Adrenal gland (tissue), 12 donors: ENCODE results near the gene C11orf86. TPM values are rescaled to one million over a fixed set of nuclear protein-coding genes. Genes with fewer than 3 reads are reported as not detected.
A peak's percentile ranks its signal among the peaks of the same experiment; 100 is the strongest.
"Not testable (repeated sequence)": the region's sequence is repeated elsewhere in the genome, so short reads cannot be mapped to it uniquely, and the experiment has no call there.

ENCODE experiments used
- DNase-seq, 7 donors: peaks; one replicate each; pipeline ENCODE4 v3.0.0-alpha.2; 2019 to 2020
- H3K27ac ChIP-seq, 5 donors: fragments of 200-600 bp; sonication (generic) in 4 of 5; 1 replicate in 3 of 5; 2 replicates in 2 of 5; pipeline versions ENCODE4 v1.5.1 to v1.8.0; 2016 to 2020; ENCODE audit warnings: mild to moderate bottlenecking in 1 of 5
- H3K27me3 ChIP-seq: fragments of 200-600 bp; 2 replicates; pipeline ENCODE4 v1.8.0; 2021
- H3K36me3 ChIP-seq, 2 donors: fragments of 200-600 bp; replicated peaks in 1 of 2; 1 replicate in 1 of 2; 2 replicates in 1 of 2; pipeline versions ENCODE4 v1.5.1 to v1.8.0; 2018 to 2022
- H3K4me1 ChIP-seq, 2 donors: fragments of 200-600 bp; replicated peaks in 1 of 2; 1 replicate in 1 of 2; 2 replicates in 1 of 2; pipeline versions ENCODE4 v1.5.1 to v1.8.0; 2018 to 2021
- H3K4me3 ChIP-seq, 4 donors: fragments of 200-600 bp; sonication (generic) in 3 of 4; one replicate each; pipeline ENCODE4 v1.5.1; 2016 to 2018
- H3K9me3 ChIP-seq, 3 donors: fragments of 200-600 bp; sonication (generic) in 1 of 3; replicated peaks in 1 of 3; 1 replicate in 2 of 3; 2 replicates in 1 of 3; pipeline versions ENCODE4 v1.5.1 to v1.8.0; 2016 to 2021
- CTCF ChIP-seq, 6 experiments: fragments of 450-650 bp in 4 of 6; fragments of 200-600 bp in 2 of 6; sonication (generic) in 1 of 6; IDR thresholded peaks; 1 replicate in 5 of 6; 2 replicates in 1 of 6; pipeline versions ENCODE4 v1.5.1 to v1.8.0; 2016 to 2021; ENCODE audit warnings: antibody characterized with exemption in 6 of 6, mild to moderate bottlenecking in 2 of 6, moderate library complexity in 1 of 6
- POLR2A ChIP-seq, 2 donors: fragments of 450-650 bp; IDR thresholded peaks; one replicate each; pipeline ENCODE4 v1.6.1; 2017; ENCODE audit warnings: antibody characterized with exemption in 2 of 2, mild to moderate bottlenecking in 2 of 2, moderate library complexity in 1 of 2
- WGBS, 4 donors: extraction: QIAGEN DNeasy Blood & Tissue Kit in 2 of 4; methylation state at CpG; one replicate each; pipeline versions ENCODE4 v1.1.5 to v1.1.7; 2013 to 2017; 5-methylcytosine and 5-hydroxymethylcytosine counted together
- intact Hi-C, 2 donors: fragments of 100-400 bp; cut with DNase I; formaldehyde crosslinking; loops; one replicate each; pipeline versions ENCODE4 v1.14.1 to v1.15.0; 2022 to 2023
- polyA plus RNA-seq, 3 donors: library from polyadenylated mRNA; stranded (reverse); fragments of 200-250 nt in 2 of 3; fragments of 350-450 nt in 1 of 3; fragmentation: Illumina TruSeq in 1 of 3; extraction: RNeasy Lipid Tissue Mini Kit (QIAGEN cat#74804) in 1 of 3; gene quantifications; one replicate each; pipeline ENCODE4 v1.2.3, GENCODE V29; 2013 to 2014
- total RNA-seq, 9 donors: library from RNA; depleted of rRNA in 4 of 9; stranded (reverse); fragments of >200 nt in 4 of 9; fragments of 120-200 nt in 1 of 9; fragmentation: NEBNext Ultra II Directional in 1 of 9; extraction: Animal tissue kit (Norgen Biotek cat#: 25700) in 1 of 9; gene quantifications; one replicate each; pipeline versions ENCODE4 v1.1.0 to v1.2.4, GENCODE V29; 2013 to 2023
- donor health status: healthy with polysubstance abuse.
- donor health status: Bipolar disorder and iron deficiency.
- donor health status: DM: yes; HTN: yes; CAD: no.
- donor health status: DM: no; HTN: no; CAD: no.
- donor health status: DM: no; HTN: no; CAD: no.
- donor health status: DM: yes; HTN: yes; CAD: no.

The C11orf86 gene
- total and polyA plus RNA-seq, 12 donors = 0.25 to 29.9 (median 1.00) TPM; not detected in 1

DNA sequence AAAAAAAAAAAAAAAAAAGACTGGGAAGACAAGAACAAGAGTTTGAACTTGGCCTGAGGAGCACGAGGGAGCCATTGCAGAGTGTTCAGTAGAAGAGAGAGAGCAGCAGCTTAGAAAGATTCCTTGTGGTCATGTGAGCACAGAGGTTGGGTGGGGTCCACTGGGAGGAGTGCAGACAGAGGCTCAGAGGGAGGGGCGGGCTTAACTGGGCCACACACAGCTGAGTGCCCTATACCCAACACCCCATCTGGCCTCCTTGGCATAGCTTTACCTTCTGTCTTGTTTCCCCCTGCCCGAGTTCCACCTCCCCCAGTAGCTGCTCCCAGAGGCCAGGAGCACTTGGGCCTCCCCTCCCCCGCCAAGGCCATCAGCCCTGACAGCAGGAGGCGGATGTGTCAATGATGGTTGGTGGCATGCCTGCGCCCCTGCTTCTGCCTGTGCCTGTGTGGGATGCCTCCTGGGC is 12.1 kb downstream of the C11orf86 start:
- no peaks in the 10 kb centered on the region for H3K27me3 ChIP-seq
- intact Hi-C loops = no loop called here
- no peak for TF ChIP-seq CTCF (IDR thresholded peaks at IDR 0.05)
- TF ChIP-seq POLR2A (IDR thresholded peaks at IDR 0.05) = no peak
- H3K36me3 ChIP-seq = no peaks in the 10 kb centered on the region
- H3K4me1 ChIP-seq = peaks cover 0 to 2% of the 10 kb centered on the region in 2 donors
- WGBS, 4 donors = 58 to 74% (median 67%) methylated on average over 6 of the region's 6 CpGs
- no peak overlapping the region for H3K4me3 ChIP-seq
- peak in 3 of 7 donors; percentile 59 to 67 (median 59) for DNase-seq
- no peak overlapping the region for H3K27ac ChIP-seq
- H3K9me3 ChIP-seq = no peaks in the 10 kb centered on the region

GRCh38 chr11:66987924-66988637 is 13.0 kb downstream of the C11orf86 start:
- no peaks in the 10 kb centered on the region for H3K36me3 ChIP-seq
- H3K4me3 ChIP-seq = no peak overlapping the region
- no peak for DNase-seq
- 81 to 91% (median 88%) methylated on average over 13 of the region's 13 CpGs for WGBS, 4 donors
- H3K4me1 ChIP-seq = no peaks in the 10 kb centered on the region
- H3K27ac ChIP-seq = no peak overlapping the region
- H3K9me3 ChIP-seq = no peaks in the 10 kb centered on the region
- TF ChIP-seq POLR2A (IDR thresholded peaks at IDR 0.05) (no peak), CTCF (IDR thresholded peaks at IDR 0.05) (no peak)
- intact Hi-C loops = no loop called here
- H3K27me3 ChIP-seq = no peaks in the 10 kb centered on the region

DNA sequence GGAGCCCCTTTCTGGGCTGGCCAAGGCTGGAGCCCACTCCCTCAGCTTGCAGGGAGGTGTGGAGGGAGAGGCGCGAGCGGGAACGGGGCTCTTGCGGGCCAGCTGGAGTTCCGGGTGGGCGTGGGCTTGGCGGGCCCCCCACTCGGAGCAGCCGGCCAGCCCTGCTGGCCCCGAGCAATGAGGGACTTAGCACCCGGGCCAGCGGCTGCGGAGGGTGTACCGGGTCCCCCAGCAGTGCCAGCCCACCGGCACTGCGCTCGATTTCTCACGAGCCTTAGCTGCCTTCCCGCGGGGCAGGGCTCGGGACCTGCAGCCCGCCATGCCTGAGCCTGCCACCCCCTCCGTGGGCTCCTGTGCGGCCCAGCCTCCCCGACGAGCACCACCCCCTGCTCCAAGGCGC is 13.6 kb downstream of the C11orf86 start:
- H3K36me3 ChIP-seq, H3K4me1 ChIP-seq, H3K4me3 ChIP-seq, intact Hi-C loops, H3K9me3 ChIP-seq, DNase-seq, H3K27me3 ChIP-seq, H3K27ac ChIP-seq: not testable (repeated sequence)
- 94 to 97% methylated on average over 28 of the region's 28 CpGs; no CpG with 5 or more reads in 2 of the 4 donors for WGBS, 4 donors

DNA sequence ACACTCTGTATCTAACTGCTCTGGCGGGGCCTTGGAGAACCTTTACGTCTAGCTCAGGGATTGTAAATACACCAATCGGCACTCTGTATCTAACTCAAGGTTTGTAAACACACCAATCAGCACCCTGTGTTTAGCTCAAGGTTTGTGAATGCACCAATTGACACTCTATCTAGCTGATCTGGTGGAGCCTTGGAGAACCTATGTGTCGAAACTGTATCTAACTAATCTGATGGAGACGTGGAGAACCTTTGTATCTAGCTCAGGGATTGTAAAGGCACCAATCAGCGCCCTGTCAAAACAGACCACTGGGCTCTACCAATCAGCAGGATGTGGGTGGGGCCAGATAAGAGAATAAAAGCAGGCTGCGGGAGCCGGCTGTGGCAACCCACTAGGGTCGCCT is 14.3 kb downstream of the C11orf86 start:
- H3K9me3 ChIP-seq, H3K27ac ChIP-seq, H3K36me3 ChIP-seq, H3K27me3 ChIP-seq, H3K4me1 ChIP-seq, DNase-seq, H3K4me3 ChIP-seq, intact Hi-C loops: not testable (repeated sequence)
- WGBS, 4 donors = 81 to 89% (median 84%) methylated on average over 9 of the region's 9 CpGs

- TF ChIP-seq POLR2A (IDR thresholded peaks at IDR 0.05) = no peak
- TF ChIP-seq CTCF (IDR thresholded peaks at IDR 0.05) = no peak
Observed at GRCh38 chr11:66992041-66992440, 16.9 kb downstream of the C11orf86 start.

More at GRCh38 chr11:66992041-66992440, 16.9 kb downstream of the C11orf86 start:
- intact Hi-C loops = no loop called here
- no peaks in the 10 kb centered on the region for H3K9me3 ChIP-seq
- no peak for DNase-seq
- H3K4me3 ChIP-seq = no peak overlapping the region
- no peak overlapping the region for H3K27ac ChIP-seq
- WGBS, 4 donors = 66 to 81% (median 79%) methylated on average over 2 of the region's 2 CpGs
- no peaks in the 10 kb centered on the region for H3K36me3 ChIP-seq
- H3K27me3 ChIP-seq = no peaks in the 10 kb centered on the region
- H3K4me1 ChIP-seq = no peaks in the 10 kb centered on the region
